Parathyroid adenoma (tissue), 2 donors: ENCODE results near the gene PRKAR2B.
A peak's percentile ranks its signal among the peaks of the same experiment; 100 is the strongest.

ENCODE experiments used
- H2AFZ ChIP-seq: fragments of 300-600 bp; sonication (generic); one replicate; pipeline ENCODE4 v1.7.0; 2017; ENCODE audit warnings: antibody characterized with exemption, mild to moderate bottlenecking
- H3K27ac ChIP-seq: fragments of 300-600 bp; sonication (generic); one replicate; pipeline ENCODE4 v1.7.0; 2017
- H3K27me3 ChIP-seq: fragments of 300-600 bp; sonication (generic); one replicate; pipeline ENCODE4 v1.7.0; 2017; ENCODE audit warnings: low read length; ENCODE audit not compliant: control insufficient read depth, insufficient read depth
- H3K36me3 ChIP-seq: fragments of 300-600 bp; sonication (generic); one replicate; pipeline ENCODE4 v1.7.0; 2017; ENCODE audit warnings: low read length; ENCODE audit not compliant: control insufficient read depth, insufficient read depth
- H3K4me1 ChIP-seq: fragments of 300-600 bp; sonication (generic); one replicate; pipeline ENCODE4 v1.7.0; 2017; ENCODE audit warnings: control low read depth
- H3K4me2 ChIP-seq: fragments of 300-600 bp; sonication (generic); one replicate; pipeline ENCODE4 v1.7.0; 2017; ENCODE audit warnings: low read length
- H3K4me3 ChIP-seq: fragments of 300-600 bp; sonication (generic); one replicate; pipeline ENCODE4 v1.7.0; 2017; ENCODE audit warnings: low read depth, low read length
- H3K79me2 ChIP-seq: fragments of 300-600 bp; sonication (generic); one replicate; pipeline ENCODE4 v1.7.0; 2017; ENCODE audit warnings: control low read depth
- H3K9ac ChIP-seq: fragments of 300-600 bp; sonication (generic); one replicate; pipeline ENCODE4 v1.7.0; 2017; ENCODE audit warnings: mild to moderate bottlenecking
- H3K9me3 ChIP-seq: fragments of 300-600 bp; sonication (generic); one replicate; pipeline ENCODE4 v1.7.0; 2017; ENCODE audit warnings: low read length; ENCODE audit not compliant: control insufficient read depth
- CTCF ChIP-seq: fragments of 300-600 bp; sonication (generic); IDR thresholded peaks from one replicate; pipeline ENCODE4 v1.7.0; 2017; ENCODE audit warnings: antibody characterized with exemption, mild to moderate bottlenecking
- donor health status: primary hyperparathyroidism.

The PRKAR2B gene

GRCh38 chr7:107044347-107045194, at the start of gene PRKAR2B:
TSS of gene PRKAR2B (plus strand) at chr7:107044705. CDS start at chr7:107044908, 203 bp downstream.
- peak within 1 kb of the TSS; percentile 85 for H3K27ac ChIP-seq
- peak within 1 kb of the TSS; percentile 65 for H3K4me3 ChIP-seq
- peak within 1 kb of the TSS; percentile 94 for H2AFZ ChIP-seq
- H3K27me3 ChIP-seq: no peaks in the 10 kb centered on the region
- no peaks in the 10 kb centered on the region for H3K36me3 ChIP-seq
- peaks cover 16% of the 10 kb centered on the region for H3K79me2 ChIP-seq
- no peaks in the 10 kb centered on the region for H3K9me3 ChIP-seq
- H3K4me2 ChIP-seq: peak within 1 kb of the TSS; percentile 96
- peaks cover 15% of the 10 kb centered on the region for H3K4me1 ChIP-seq
- H3K9ac ChIP-seq: no peak within 1 kb of the TSS
- TF ChIP-seq CTCF: no peak

GRCh38 chr7:106994833-106995232, 49.7 kb upstream of the PRKAR2B start:
- TF ChIP-seq CTCF: no peak
- Histone ChIP-seq H3K4me2 (no peak overlapping the region), H2AFZ (no peak overlapping the region), H3K4me1 (peaks cover 6% of the 10 kb centered on the region), H3K27me3 (no peaks in the 10 kb centered on the region), H3K27ac (no peak overlapping the region), H3K9me3 (no peaks in the 10 kb centered on the region), H3K36me3 (no peaks in the 10 kb centered on the region), H3K4me3 (no peak overlapping the region), H3K9ac (no peak overlapping the region), H3K79me2 (no peaks in the 10 kb centered on the region)

GRCh38 chr7:106997487-106998271, 46.8 kb upstream of the PRKAR2B start:
- no peaks in the 10 kb centered on the region for H3K79me2 ChIP-seq
- no peak overlapping the region for H2AFZ ChIP-seq
- no peak overlapping the region for H3K27ac ChIP-seq
- peaks cover 6% of the 10 kb centered on the region for H3K4me1 ChIP-seq
- no peaks in the 10 kb centered on the region for H3K36me3 ChIP-seq
- H3K27me3 ChIP-seq: no peaks in the 10 kb centered on the region
- no peaks in the 10 kb centered on the region for H3K9me3 ChIP-seq
- no peak overlapping the region for H3K9ac ChIP-seq
- TF ChIP-seq CTCF: no peak
- H3K4me3 ChIP-seq: no peak overlapping the region
- H3K4me2 ChIP-seq: no peak overlapping the region

GRCh38 chr7:106999023-106999422, 45.5 kb upstream of the PRKAR2B start:
- no peak for TF ChIP-seq CTCF
- no peak overlapping the region for H3K27ac ChIP-seq
- no peak overlapping the region for H3K4me3 ChIP-seq
- H3K79me2 ChIP-seq: no peaks in the 10 kb centered on the region
- no peaks in the 10 kb centered on the region for H3K9me3 ChIP-seq
- no peak overlapping the region for H3K4me2 ChIP-seq
- H3K4me1 ChIP-seq: peaks cover 6% of the 10 kb centered on the region
- no peaks in the 10 kb centered on the region for H3K36me3 ChIP-seq
- H3K9ac ChIP-seq: no peak overlapping the region
- no peaks in the 10 kb centered on the region for H3K27me3 ChIP-seq
- peak overlapping the region; percentile 9 for H2AFZ ChIP-seq
